ENCODE results near the gene MR1. TPM values are rescaled to one million over a fixed set of nuclear protein-coding genes. Genes with fewer than 3 reads are reported as not detected.

The MR1 gene
- total and polyA plus RNA-seq, 2 of the 13 experiments (the other 11 are each of a cell fraction or from before 2014, with no cell fraction given), result 7.7 to 10.4 TPM

GRCh38 chr1:181088079-181089016 is 54.6 kb downstream of the MR1 start, which contains the start of gene IER5 (continued):
- no peak for TF ChIP-seq ZNF513 (CRISPR knock-in tag; conservative IDR thresholded peaks at IDR 0.05)
- TF ChIP-seq ZNF564 (CRISPR knock-in tag; IDR thresholded peaks at IDR 0.05), result peak; percentile 80
- TF ChIP-seq, protein P1, sequence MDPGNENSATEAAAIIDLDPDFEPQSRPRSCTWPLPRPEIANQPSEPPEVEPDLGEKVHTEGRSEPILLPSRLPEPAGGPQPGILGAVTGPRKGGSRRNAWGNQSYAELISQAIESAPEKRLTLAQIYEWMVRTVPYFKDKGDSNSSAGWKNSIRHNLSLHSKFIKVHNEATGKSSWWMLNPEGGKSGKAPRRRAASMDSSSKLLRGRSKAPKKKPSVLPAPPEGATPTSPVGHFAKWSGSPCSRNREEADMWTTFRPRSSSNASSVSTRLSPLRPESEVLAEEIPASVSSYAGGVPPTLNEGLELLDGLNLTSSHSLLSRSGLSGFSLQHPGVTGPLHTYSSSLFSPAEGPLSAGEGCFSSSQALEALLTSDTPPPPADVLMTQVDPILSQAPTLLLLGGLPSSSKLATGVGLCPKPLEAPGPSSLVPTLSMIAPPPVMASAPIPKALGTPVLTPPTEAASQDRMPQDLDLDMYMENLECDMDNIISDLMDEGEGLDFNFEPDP (CRISPR knock-in tag; conservative IDR thresholded peaks at IDR 0.05), result no peak
- 0 out of 2 replicates have a peak, but pooled peaks have one; percentile 26 for TF ChIP-seq TMF1 (CRISPR knock-in tag; IDR thresholded peaks at IDR 0.05; ENCODE audit: low read depth)
- TF ChIP-seq NFKBIZ (CRISPR knock-in tag; IDR thresholded peaks at IDR 0.05), result no peak
- no peak; the same call in 1 of the 2 replicates for TF ChIP-seq ZNF441 (CRISPR knock-in tag; IDR thresholded peaks at IDR 0.05; ENCODE audit: borderline replicate concordance)
- TF ChIP-seq HOXA5 (CRISPR knock-in tag; IDR thresholded peaks at IDR 0.05), result peak; percentile 80
- no peak for TF ChIP-seq TRIM22 (IDR thresholded peaks at IDR 0.05)
- TF ChIP-seq, protein P2, sequence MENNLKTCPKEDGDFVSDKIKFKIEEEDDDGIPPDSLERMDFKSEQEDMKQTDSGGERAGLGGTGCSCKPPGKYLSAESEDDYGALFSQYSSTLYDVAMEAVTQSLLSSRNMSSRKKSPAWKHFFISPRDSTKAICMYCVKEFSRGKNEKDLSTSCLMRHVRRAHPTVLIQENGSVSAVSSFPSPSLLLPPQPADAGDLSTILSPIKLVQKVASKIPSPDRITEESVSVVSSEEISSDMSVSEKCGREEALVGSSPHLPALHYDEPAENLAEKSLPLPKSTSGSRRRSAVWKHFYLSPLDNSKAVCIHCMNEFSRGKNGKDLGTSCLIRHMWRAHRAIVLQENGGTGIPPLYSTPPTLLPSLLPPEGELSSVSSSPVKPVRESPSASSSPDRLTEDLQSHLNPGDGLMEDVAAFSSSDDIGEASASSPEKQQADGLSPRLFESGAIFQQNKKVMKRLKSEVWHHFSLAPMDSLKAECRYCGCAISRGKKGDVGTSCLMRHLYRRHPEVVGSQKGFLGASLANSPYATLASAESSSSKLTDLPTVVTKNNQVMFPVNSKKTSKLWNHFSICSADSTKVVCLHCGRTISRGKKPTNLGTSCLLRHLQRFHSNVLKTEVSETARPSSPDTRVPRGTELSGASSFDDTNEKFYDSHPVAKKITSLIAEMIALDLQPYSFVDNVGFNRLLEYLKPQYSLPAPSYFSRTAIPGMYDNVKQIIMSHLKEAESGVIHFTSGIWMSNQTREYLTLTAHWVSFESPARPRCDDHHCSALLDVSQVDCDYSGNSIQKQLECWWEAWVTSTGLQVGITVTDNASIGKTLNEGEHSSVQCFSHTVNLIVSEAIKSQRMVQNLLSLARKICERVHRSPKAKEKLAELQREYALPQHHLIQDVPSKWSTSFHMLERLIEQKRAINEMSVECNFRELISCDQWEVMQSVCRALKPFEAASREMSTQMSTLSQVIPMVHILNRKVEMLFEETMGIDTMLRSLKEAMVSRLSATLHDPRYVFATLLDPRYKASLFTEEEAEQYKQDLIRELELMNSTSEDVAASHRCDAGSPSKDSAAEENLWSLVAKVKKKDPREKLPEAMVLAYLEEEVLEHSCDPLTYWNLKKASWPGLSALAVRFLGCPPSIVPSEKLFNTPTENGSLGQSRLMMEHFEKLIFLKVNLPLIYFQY (CRISPR knock-in tag; IDR thresholded peaks at IDR 0.05; ENCODE audit: borderline replicate concordance), result peak; percentile 69; the same call in 1 of the 2 replicates
- peak; percentile 71; the same call in 1 of the 2 replicates for TF ChIP-seq ZNF446 (CRISPR knock-in tag; IDR thresholded peaks at IDR 0.05)
- no peak for TF ChIP-seq HDAC6 (IDR thresholded peaks at IDR 0.05; ENCODE audit: low read depth, low read length)
- peak; percentile 42; the same call in 1 of the 2 replicates for TF ChIP-seq ZSCAN21 (CRISPR knock-in tag; IDR thresholded peaks at IDR 0.05; ENCODE audit: borderline replicate concordance)
- peak; percentile 98 for TF ChIP-seq DR1 (CRISPR knock-in tag; IDR thresholded peaks at IDR 0.05)
- TF ChIP-seq SOX5 (CRISPR knock-in tag; IDR thresholded peaks at IDR 0.05; ENCODE audit: borderline replicate concordance), result peak; percentile 39
- no peak for TF ChIP-seq CCAR2 (optimal IDR thresholded peaks at IDR 0.05; ENCODE audit: low read depth, low read length)
- TF ChIP-seq ZNF530 (CRISPR knock-in tag; IDR thresholded peaks at IDR 0.05; ENCODE audit: low read depth), result 0 out of 2 replicates have a peak, but pooled peaks have one; percentile 37
- TF ChIP-seq, protein P3, sequence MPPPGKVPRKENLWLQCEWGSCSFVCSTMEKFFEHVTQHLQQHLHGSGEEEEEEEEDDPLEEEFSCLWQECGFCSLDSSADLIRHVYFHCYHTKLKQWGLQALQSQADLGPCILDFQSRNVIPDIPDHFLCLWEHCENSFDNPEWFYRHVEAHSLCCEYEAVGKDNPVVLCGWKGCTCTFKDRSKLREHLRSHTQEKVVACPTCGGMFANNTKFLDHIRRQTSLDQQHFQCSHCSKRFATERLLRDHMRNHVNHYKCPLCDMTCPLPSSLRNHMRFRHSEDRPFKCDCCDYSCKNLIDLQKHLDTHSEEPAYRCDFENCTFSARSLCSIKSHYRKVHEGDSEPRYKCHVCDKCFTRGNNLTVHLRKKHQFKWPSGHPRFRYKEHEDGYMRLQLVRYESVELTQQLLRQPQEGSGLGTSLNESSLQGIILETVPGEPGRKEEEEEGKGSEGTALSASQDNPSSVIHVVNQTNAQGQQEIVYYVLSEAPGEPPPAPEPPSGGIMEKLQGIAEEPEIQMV (CRISPR knock-in tag; IDR thresholded peaks at IDR 0.05; ENCODE audit: low read depth), result no peak
- TF ChIP-seq, protein P4, sequence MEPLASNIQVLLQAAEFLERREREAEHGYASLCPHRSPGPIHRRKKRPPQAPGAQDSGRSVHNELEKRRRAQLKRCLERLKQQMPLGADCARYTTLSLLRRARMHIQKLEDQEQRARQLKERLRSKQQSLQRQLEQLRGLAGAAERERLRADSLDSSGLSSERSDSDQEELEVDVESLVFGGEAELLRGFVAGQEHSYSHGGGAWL (CRISPR knock-in tag; IDR thresholded peaks at IDR 0.05), result peak; percentile 85; the same call in 1 of the 2 replicates
